Ascending aorta (tissue), 2 donors: Measurements from ENCODE around the gene IL1F10. TPM values are rescaled to one million over a fixed set of nuclear protein-coding genes. Genes with fewer than 3 reads are reported as not detected.

Source experiments
- DNase-seq, 2 donors: peaks; one replicate each; pipeline ENCODE4 v3.0.0-alpha.2; 2019; ENCODE audit warnings: low spot score in 2 of 2
- H3K27ac ChIP-seq, 2 donors: fragments of 200-600 bp; sonication (generic); one replicate each; pipeline ENCODE4 v1.5.1; 2016 to 2017; ENCODE audit warnings: mild to moderate bottlenecking in 1 of 2
- H3K27me3 ChIP-seq: fragments of 200-600 bp; sonication (generic); one replicate; pipeline ENCODE4 v1.5.1; 2017
- H3K36me3 ChIP-seq, 2 donors: fragments of 200-600 bp; sonication (generic); one replicate each; pipeline ENCODE4 v1.5.1; 2016
- H3K4me1 ChIP-seq, 2 donors: fragments of 200-600 bp; sonication (generic); one replicate each; pipeline ENCODE4 v1.5.1; 2016 to 2017; ENCODE audit warnings: mild to moderate bottlenecking in 1 of 2
- H3K4me3 ChIP-seq, 2 donors: fragments of 200-600 bp; sonication (generic); one replicate each; pipeline ENCODE4 v1.5.1; 2016 to 2017; ENCODE audit warnings: mild to moderate bottlenecking in 1 of 2
- H3K9me3 ChIP-seq, 2 donors: fragments of 200-600 bp; sonication (generic); one replicate each; pipeline ENCODE4 v1.5.1; 2016
- intact Hi-C: fragments of 100-400 bp; cut with DNase I; formaldehyde crosslinking; loops from one replicate; pipeline ENCODE4 v1.15.1; 2023
- total RNA-seq: library from RNA; depleted of rRNA; stranded (reverse); fragments of >200 nt; gene quantifications from one replicate; pipeline ENCODE4 v1.1.0, GENCODE V29; 2016
- TF ChIP-seq, protein P1 (sequence below), 3 experiments: fragments of 200-600 bp in 2 of 3; fragments of 450-650 bp in 1 of 3; sonication (generic) in 2 of 3; IDR thresholded peaks; one replicate each; pipeline ENCODE4 v1.5.1; 2016 to 2019; ENCODE audit warnings: antibody characterized with exemption in 3 of 3, mild to moderate bottlenecking in 1 of 3, moderate library complexity in 1 of 3

Gene IL1F10
- total RNA-seq, 1 donor from 2014 or later: not detected

DNA sequence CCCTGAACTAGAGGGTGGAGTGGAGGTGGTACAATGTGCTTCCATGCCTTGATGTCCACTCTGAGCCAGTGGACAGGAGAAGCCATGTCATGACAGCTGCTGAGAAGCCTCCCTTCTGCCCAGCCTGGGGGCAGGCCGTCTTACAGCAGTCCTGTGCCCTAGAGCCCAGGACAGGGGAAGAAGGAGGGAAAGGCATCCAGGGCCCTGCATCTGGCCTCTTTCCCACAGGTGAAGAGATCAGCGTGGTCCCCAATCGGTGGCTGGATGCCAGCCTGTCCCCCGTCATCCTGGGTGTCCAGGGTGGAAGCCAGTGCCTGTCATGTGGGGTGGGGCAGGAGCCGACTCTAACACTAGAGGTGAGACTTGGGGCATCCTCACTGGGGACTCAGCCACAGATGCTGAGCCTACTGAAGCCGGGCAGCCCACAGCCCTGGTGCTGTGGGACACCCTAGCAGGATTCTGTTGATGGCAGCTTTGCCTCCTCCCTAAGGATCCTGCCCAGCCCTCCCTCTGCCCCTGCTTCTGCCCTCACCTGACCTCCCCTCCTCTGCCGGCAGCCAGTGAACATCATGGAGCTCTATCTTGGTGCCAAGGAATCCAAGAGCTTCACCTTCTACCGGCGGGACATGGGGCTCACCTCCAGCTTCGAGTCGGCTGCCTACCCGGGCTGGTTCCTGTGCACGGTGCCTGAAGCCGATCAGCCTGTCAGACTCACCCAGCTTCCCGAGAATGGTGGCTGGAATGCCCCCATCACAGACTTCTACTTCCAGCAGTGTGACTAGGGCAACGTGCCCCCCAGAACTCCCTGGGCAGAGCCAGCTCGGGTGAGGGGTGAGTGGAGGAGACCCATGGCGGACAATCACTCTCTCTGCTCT is 5.6 kb upstream of the IL1F10 start:
- DNase-seq: no peak
- Histone ChIP-seq H3K36me3 (no peaks in the 10 kb centered on the region), H3K27ac (no peak overlapping the region), H3K27me3 (no peaks in the 10 kb centered on the region), H3K4me1 (no peaks in the 10 kb centered on the region), H3K9me3 (no peaks in the 10 kb centered on the region), H3K4me3 (no peak overlapping the region)
- intact Hi-C loops: no loop called here
- TF ChIP-seq, protein P1, sequence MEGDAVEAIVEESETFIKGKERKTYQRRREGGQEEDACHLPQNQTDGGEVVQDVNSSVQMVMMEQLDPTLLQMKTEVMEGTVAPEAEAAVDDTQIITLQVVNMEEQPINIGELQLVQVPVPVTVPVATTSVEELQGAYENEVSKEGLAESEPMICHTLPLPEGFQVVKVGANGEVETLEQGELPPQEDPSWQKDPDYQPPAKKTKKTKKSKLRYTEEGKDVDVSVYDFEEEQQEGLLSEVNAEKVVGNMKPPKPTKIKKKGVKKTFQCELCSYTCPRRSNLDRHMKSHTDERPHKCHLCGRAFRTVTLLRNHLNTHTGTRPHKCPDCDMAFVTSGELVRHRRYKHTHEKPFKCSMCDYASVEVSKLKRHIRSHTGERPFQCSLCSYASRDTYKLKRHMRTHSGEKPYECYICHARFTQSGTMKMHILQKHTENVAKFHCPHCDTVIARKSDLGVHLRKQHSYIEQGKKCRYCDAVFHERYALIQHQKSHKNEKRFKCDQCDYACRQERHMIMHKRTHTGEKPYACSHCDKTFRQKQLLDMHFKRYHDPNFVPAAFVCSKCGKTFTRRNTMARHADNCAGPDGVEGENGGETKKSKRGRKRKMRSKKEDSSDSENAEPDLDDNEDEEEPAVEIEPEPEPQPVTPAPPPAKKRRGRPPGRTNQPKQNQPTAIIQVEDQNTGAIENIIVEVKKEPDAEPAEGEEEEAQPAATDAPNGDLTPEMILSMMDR (IDR thresholded peaks at IDR 0.05): no peak

DNA sequence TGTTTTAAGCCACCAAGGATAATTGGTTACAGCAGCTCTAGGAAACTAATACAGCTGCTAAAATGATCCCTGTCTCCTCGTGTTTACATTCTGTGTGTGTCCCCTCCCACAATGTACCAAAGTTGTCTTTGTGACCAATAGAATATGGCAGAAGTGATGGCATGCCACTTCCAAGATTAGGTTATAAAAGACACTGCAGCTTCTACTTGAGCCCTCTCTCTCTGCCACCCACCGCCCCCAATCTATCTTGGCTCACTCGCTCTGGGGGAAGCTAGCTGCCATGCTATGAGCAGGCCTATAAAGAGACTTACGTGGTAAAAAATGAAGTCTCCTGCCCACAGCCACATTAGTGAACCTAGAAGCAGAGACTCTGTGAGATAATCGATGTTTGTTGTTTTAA is 3.5 kb upstream of the IL1F10 start:
- Histone ChIP-seq H3K27ac (no peak overlapping the region), H3K4me3 (no peak overlapping the region), H3K36me3 (no peaks in the 10 kb centered on the region), H3K4me1 (no peaks in the 10 kb centered on the region), H3K27me3 (no peaks in the 10 kb centered on the region), H3K9me3 (no peaks in the 10 kb centered on the region)
- TF ChIP-seq, protein P1 (IDR thresholded peaks at IDR 0.05): no peak
- DNase-seq: no peak
- intact Hi-C loops: no loop called here

DNA sequence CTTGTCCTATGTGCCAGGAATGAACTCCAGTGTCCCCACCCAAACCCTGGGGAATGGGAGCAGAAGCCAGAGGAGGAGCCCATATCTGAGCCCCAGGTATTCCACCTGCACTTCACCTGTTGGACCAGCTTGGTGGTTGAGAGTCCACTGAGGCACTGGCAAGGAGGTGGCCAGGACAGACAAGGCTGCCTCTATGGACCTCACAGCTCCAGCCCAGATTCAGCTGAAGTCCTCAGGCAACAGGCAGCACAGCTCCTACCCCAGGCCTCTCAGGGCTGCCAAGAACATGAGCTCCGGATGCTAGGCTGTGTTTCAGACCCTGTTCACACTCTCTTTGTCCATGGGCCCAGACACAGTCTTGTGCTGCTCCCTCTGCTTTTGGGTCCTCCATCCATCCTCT is 2.9 kb upstream of the IL1F10 start:
- TF ChIP-seq, protein P1 (IDR thresholded peaks at IDR 0.05): no peak
- Histone ChIP-seq H3K4me1 (no peaks in the 10 kb centered on the region), H3K9me3 (no peaks in the 10 kb centered on the region), H3K27me3 (no peaks in the 10 kb centered on the region), H3K27ac (no peak overlapping the region), H3K36me3 (no peaks in the 10 kb centered on the region), H3K4me3 (no peak overlapping the region)
- intact Hi-C loops: no loop called here
- DNase-seq: no peak

DNA sequence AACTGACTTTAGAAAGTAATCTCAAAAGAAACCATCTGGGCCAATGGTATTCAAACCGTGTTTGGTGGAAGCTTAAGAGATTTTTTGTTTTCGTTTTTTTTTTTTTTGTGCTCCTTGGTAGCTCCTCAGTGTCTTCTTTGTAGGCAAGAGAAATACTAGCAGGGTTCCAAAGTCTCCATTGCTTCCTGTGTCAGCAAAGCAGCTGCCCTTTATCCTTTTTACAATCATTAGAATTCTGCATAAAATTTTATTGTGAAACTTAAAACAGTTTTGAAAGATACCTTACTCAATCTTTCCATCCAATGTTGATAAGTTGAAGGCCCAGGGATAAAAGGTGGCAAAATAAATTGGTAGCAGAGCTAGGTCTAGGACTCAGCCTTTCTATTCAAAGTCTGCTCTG is 479 bp downstream of the IL1F10 start:
- H3K27ac ChIP-seq: no peak overlapping the region
- H3K9me3 ChIP-seq: no peaks in the 10 kb centered on the region
- no peak overlapping the region for H3K4me3 ChIP-seq
- intact Hi-C loops: no loop called here
- TF ChIP-seq, protein P1 (IDR thresholded peaks at IDR 0.05): no peak
- no peaks in the 10 kb centered on the region for H3K4me1 ChIP-seq
- no peak for DNase-seq
- H3K36me3 ChIP-seq: no peaks in the 10 kb centered on the region
- H3K27me3 ChIP-seq: no peaks in the 10 kb centered on the region

DNA sequence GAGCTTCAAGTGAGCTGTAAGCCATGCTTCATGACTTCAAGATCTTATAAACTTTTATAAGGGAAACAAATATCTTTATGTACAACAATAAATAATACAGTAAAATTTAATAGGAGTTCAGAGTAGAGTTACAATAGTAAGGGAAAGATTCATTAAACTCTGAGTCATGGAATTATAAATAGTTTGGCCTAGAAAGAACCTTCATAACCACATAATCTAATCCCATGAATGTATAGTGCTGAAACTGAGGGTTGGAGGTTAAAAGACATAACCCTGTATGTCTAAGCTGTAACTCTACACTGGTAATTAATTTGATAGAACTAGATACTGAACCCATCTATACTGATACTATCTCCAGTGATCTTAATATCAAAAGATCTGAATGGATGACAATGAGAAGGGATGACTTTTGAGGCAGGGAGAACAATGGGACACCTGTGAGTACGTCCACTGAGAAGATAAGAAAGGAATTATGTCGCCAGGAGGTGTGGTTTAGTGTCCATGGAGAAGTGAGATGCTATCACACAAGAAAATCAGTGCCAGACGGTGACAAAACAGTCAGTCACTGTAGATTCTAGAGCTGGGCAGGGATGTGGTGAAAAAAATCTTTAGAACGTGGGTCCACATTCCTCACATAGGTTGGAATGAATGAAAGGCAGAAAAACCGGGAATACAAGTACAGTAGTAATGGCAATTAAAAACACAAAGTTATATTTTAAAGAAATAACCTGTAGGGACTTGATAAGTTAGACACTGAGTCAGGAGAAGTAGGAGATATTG is 1.1 kb downstream of the IL1F10 start:
- Histone ChIP-seq H3K27me3 (no peaks in the 10 kb centered on the region), H3K36me3 (no peaks in the 10 kb centered on the region), H3K9me3 (no peaks in the 10 kb centered on the region), H3K4me3 (no peak overlapping the region), H3K4me1 (no peaks in the 10 kb centered on the region), H3K27ac (no peak overlapping the region)
- TF ChIP-seq, protein P1 (IDR thresholded peaks at IDR 0.05): no peak
- intact Hi-C loops: no loop called here
- DNase-seq: no peak
